CD4-positive, alpha-beta T cell treated with Interleukin-1 beta for 1 hour (primary cell): Measurements from ENCODE around the gene PCGF5.
"Not testable (repeated sequence)": the region's sequence is repeated elsewhere in the genome, so short reads cannot be mapped to it uniquely, and the experiment has no call there.

Experiments
- DNase-seq, 2 donors: peaks; one replicate each; pipeline ENCODE4 v3.0.0-alpha.2; 2020 to 2022

Gene PCGF5

DNA sequence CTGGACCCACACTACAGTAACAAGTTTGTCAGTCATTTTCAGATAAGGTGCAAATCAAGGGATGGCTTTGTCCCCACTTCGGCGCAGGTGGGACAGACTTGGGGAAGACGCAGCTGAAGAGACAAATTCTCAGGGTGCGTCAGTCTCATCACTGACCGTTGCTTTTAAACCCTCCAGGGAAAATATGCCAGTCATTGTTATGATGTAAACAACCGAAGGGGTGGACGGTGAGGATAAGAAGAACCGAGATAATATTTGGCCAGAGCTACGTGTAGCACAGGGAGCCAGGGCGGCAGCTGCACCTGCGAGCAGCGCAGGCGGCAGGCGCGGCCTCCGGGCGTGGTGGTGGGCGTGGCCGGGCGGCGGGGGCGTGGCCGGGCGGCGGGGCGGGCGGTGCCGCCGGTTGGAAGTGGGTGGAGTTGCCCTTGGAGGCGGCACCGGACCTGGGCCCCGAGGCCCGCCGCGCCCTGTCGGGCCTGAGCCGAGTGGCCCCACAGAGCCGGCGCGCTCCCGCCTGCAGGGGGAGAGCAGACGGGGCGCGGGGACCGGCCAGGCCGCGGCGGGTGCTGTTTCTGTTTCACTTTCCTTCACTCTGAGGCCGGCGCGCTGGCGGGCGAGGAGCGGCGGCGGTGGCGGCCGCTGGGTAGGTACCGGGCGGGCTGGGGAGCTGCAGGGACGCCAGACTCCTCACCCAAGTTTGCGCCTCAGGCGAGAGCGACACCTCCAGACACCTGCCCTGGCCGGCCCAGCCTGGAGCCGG lies at the start of gene PCGF5:
PCGF5 (plus strand) TSS at position 470 of the 760 bp plus-strand sequence. CDS start 2,209 bp downstream, outside the sequence.
- peak; percentile 95 to 96 for DNase-seq

DNA sequence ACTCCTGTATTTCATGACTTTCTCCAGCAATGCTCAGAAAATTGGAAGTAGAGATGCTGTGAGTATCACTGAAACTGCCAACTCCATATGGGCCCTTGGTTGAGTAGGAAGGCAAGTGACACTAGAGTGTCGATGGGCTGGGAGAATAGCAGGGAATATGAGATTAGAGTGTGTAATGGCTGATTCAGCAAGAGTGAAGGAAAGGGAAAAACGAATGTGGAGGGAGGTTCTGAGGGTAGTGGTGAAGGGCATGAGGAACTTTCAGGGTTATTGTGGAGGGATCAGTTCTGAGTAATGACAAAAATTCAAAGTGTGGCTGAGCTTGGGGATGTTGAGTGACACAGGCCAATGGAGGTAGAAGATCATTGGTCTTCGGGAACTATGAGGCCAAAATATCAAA lies 49.0 kb upstream of the PCGF5 start:
- no peak for DNase-seq

DNA sequence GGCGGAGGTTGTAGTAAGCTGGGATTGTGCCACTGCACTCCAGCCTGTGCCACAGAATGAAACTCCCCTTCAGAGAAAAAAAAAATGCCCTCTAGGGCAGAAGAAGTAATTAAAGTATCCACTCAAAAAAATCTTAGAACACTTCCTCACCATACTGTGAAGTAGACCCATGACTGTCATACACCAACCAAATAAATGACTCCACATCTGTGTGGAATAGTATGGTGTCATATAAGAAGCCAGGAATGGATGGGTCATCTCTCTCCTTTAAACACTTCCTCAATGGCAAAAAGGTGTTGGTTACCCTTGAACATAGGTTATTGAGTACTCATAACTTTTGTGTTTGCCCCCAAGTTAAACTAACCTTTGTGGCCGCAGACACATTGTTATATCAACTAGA lies 48.1 kb upstream of the PCGF5 start:
- no peak for DNase-seq

DNA sequence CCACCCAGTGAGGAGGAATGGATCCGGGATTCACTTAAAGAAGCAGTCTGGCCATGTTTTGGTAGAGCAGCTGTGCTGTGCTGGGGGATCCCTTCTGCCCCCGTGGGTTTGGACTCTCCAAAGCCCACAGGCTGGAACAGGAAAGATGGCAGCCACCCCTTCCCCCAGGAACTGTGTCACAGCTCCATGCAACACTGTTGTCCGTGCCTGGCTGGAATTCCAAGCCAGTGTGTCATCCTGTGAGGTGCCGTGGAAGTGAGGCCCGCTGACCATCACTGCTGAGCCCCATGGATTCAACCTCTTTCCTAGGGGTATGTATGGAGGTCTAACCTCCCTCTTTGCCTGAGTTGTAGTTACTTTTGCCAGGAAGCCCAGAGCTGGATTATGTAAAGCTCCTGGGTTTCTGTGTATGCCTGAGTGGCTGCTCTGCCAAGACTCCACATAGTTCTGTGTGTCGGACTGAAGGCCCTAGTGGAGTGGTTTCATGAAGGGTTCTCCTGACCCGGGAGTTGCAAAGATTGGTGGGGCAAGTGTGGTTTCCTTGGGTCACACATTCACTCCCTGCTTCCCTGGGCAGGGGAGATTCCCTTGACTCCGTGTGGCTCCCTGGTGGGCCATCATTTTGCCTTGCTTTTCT lies 35.1 kb upstream of the PCGF5 start:
- DNase-seq, result no peak

DNA sequence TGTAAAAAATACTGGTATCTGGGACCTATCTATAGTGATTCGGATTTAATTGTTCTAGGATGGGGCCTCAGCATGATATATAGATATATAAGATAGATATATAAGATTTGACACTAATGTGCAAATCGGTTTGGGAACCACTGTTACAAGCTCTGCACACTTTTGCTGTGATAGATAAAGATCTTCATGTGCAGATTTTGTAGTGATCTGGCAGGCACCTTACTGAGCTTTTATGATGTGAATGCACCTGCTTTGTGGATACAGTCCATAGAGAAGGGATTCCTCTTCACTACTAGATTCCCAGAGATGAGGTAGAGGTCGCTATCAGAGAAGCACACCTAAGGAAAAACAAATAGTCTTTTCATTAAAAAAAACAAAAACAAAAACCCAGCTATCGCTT lies 33.3 kb upstream of the PCGF5 start:
- no peak for DNase-seq

DNA sequence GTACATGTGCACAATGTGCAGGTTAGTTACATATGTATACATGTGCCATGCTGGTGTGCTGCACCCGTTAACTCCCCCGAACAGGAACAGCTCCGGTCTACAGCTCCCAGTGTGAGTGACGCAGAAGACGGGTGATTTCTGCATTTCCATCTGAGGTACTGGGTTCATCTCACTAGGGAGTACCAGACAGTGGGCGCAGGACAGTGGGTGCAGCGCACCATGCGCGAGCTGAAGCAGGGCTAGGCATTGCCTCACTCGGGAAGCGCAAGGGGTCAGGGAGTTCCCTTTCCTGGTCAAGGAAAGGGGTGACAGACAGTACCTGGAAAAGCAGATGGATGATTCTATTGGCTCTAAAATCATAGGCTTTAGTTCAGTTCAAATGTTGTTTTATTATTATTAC lies 32.5 kb upstream of the PCGF5 start:
- not testable (repeated sequence) for DNase-seq

DNA sequence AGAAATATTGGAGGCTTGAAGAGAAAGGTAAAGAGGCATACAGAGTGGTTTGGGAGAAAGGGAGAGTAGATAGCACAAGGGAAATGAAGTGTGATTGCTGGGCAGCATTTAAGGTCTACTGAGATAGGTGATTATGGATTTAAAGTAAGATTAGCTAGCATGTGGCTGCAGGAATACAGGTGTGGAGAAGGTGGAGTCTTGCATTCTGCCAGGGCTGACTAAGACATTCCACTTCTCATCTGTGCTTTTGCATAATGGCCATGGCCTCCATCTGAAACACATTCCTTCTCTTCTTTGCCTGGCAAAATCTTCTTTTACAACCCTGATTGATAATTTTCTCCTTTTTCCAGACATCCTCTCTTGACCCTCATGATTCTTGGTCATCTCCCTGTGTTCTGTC lies 31.6 kb upstream of the PCGF5 start:
- no peak for DNase-seq

DNA sequence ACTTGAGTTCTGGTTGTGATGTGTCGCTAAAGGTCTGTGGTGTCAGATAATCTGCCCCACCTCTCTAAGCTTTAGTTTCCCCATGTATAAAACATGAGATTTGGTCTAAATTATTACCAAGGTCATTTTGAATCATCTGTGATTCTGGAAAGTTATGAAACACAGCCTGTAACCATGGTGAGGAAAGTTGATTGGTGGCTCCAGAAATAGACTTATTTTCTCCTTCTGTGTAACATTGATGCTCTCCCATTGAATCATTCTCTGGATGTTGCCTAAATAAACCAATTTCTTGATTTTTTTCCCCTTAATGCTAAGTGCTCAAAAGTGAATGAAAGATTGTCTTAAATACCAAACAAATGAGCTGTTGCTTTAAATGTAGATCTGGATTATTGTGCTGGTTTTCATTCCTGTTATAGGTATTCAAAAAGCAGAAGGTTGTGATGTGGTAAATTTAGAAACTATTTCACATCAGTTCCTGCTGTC lies 30.0 kb upstream of the PCGF5 start:
- no peak for DNase-seq

DNA sequence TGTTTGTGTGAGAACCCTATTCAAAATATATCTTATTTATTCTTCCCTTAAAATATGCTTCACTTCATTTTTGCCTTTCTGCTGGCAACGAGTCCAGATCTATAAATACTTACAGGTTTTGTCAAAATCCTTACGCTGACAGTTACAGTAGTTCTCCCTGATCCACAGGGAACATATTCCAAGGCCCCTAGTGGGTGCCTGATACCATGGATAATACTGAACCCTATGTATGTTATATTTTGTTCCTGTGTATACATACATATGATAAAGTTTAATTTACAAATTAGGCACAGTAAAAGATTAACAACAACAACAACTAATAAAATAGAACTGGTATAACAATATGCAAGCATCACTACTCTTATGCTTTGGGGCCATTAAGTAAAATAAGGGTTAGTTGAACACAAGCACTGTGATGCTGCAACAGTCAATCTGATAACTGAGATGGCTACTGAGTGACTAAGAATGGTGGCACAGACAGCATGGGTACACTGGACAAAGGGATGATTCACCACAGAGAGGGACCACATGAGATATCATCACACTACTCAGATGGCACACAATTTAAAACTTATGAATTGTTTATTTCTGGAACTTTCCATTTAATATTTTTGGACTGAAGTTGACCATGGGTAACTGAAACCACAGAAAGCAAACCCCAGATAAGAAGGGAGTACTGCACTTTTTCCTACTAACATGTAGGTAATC lies 29.4 kb upstream of the PCGF5 start:
- no peak for DNase-seq

DNA sequence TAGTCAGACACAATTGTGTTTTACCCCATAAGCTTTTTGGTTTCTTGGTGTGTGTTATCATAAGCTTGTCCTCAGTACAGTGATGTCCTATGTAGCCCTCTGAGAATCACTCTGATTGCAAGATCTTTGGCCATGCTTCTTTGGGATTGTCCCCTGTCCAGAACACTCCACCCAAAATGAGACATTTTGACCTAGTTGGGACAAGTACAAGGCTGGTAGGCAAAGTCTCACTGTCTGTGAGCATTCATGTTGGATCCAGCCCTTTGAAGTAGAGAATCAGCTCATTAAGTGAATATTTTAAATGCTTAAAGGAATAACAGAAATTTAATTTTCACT lies 28.9 kb upstream of the PCGF5 start:
- DNase-seq, result no peak

DNA sequence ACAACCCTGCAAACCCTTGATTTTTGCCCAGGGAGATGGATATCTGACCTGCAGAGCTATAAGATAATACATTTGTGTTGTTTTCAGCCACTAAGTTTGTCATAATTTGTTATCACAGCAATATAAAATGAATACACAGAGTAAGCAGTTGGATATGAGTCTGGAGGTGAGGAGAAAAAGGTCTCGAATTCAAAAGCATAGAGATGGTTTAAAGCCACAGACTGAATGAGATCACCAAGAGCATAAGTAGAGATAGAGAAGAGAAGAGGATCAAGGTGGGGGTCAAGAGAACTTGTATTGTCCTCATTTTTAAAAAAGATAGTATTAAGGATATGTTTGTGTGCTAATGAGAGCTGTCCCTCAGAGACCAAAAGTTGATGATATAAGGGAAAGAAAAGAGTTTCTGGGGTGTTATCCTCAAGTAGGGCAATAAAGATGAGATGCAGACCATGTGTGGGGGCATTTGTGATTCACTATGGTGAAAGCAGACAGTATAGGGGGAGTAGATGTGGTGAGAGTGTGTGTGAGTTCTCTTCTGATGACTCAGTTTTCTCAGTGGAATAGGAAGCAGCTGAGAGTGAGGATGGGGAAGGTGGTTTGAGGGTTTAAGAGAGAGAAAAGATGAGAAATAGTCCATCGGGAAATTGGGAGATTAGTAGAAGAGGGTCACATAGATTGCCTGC lies 25.8 kb upstream of the PCGF5 start:
- no peak for DNase-seq

DNA sequence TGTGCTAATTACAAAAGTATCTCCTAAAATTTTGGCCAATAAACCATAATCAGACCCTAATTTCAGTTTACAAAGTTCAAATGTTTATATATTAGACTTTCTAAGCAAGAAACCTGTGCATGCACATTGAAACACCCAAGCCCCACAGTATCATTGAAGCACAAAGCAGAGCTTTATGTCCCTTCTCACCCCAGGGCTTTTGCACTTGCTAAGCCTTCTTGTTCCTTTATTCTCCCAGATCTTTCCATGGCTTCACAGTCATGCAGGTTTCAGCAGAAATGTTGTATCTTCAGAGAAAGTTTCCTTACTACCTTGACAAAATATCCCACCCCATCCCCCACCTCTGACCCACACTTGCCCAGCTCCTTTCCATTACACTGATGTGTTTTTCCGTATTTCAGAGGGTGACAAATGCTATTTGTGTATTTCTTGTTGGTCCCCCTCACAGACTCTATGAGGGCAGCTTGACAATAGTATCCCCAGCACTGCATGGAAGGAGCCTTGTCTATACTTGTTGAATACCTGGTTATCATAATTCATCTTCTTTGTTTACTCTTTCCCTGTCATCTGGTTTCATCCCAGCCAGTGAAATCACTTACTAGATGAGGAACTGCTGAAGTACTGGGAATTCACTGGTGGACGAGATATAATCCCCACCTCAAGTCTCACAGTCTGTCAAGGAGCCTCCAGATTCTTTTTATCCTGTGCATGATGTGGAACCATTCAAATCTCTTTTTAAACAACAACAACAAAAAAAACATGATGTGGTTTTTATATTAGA lies 24.0 kb upstream of the PCGF5 start:
- DNase-seq, result no peak

DNA sequence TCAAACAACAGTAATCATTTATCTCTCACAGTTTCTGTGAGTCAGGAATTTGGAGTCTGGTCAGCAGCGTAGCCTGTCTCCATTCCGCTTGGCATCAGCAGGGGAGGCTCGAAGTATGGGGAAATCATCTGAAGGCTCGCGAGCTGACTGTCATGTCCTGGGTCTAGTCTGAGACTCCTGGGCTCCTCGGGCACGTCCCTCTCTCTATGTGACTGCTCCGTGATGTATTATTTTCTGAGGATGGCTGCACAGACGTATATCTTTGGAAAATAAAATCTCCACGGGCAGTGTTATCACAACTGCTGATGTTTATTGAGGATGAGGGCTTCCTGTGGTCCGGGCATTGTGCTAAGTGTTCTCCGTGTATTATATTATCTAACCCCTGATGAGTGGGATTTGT lies 23.3 kb upstream of the PCGF5 start:
- DNase-seq, result no peak

DNA sequence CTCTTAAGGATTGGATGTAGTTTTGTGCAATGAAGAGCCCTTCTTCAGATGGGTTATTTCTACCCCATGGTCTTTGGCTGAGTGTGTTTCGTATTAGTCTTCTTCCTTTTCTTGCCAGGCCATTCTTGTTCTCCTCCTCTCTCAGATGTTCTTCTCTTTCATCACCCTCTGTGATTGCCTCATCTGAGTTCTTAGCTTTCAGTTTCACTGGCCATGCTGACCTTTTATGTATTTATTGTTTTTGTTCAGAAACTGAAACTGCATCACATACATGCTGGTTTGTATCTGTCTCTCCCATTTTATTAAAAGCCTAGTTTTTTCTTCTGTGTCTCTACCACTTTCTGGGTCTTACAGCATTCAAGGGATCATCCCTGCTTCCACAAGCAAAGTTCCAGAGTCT lies 21.7 kb upstream of the PCGF5 start:
- peak; percentile 8 to 57 for DNase-seq

DNA sequence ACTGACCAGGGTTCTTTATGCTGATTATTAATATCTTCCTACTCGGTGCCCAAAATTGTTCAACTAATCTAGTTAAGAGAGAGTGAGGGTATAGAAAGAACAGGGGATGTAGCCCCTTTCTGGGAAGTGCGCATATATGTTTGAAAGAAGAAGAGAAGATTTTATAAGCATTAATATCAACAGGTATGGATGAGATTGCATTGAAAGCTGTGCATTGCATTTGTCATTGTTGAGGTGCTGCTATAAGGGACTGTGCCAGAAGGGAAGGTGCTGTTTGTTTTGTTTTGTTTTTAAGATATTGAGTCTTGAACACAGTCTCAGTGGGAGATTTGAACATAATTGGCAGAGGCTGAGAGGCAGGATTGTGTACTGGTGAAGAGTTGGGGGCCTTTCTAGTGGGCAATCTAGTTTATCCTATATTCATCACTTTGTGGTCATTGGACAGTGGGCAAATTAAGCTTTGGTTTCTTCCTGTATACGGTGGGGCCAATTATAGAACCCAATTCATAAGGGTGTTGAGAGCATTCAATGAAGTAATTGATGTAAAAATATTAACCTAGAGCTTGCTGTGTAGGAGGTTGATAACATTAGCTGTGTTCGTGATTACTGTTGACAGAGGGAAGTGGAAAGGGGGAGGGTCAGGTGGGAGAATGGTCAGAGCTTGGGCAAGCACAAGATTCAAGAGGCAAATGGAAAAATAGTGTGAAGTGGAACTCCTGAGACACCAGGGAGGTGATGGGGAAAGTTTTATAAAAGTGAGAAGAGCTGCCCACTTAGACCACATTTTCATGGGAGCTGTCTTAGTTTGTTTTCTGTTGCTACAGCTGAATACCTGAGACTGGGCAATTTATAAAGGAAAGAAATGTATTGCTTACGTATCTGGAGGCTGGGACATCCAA lies 19.9 kb upstream of the PCGF5 start:
- DNase-seq, result no peak

DNA sequence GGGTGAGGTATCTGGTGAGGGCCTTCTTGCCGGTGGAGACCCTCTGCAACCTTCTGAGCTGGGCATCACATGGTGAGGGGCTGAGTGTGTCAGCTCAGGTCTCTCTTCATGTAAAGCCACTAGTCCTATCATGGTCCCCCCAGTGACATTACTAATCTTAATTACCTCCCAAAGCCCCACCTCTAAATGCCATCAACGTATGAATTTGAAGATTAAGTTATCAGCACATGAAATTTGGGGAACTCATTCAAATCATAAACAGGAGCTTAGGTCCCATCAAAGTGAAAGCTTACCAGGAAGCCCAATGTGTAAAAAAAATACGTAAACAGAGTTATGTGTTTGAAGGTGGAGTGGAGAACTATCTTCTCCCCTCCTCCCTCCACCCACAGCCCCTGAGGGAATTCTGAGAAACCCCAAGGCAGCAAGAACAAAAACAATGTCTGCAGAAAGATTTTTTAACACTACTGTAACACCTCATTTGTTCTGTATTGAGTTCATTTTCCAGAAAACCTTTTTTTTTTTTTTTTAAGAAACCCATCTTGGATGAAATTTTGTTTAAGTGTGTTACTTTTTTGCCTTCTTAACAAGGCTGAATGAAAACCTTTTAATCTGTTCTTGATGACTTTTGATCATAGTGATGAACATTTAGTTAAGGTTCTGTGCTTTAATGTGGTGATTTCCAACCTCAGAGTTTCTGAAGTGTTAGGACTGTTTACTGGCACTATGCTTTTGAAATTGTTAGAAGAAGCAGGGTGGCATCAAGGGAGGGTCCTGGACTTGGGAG lies 19.1 kb upstream of the PCGF5 start:
- DNase-seq, result peak; percentile 55 to 58

DNA sequence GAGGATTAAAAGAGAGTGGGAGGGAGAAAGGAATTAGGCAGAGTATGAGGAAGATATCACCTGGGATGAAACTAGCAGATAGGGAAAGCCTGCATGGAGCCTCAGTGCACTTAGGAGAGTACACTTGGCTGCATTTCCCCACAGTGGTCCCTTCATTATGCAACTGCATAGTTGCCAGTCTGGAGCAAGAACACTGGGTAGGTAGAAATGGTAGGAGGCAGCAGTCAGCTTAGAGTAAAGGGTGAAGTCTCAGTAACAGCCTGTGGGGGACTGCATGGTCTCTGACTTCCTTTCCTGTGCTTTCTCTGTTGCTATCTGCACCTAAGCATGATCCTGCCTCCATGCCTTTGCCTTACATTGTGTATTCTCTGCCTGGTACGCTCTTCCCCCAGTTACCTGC lies 14.0 kb upstream of the PCGF5 start:
- DNase-seq, result no peak

DNA sequence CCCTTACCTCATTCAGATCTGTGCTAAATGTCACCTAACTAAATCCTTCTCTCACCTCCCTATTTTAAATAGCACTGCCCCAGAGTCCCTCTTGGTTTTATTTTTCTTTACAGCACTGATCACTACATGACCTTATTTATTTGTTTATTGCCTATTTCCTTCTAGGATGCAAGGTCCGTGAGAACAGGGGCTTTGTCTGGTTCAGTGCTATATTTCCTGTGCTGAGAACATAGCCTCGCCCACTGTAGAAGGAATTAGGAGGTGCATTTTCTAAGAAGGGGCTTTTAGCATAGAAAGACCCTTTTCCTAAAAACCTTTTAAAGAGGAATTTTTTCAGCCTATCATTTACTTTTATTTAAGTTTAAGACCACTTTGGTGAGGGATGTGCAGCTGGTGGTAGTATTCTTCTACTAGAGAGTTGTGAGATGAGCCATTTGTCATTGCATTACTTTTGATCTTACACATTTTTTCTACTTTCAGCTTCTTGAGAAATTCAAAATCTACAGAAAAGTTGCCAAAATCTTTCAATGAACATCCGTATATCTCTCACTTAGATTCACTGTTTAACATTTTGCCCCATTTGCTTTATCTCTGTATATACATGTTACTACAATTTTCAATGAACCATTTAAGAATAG lies 13.5 kb upstream of the PCGF5 start:
- DNase-seq, result no peak

DNA sequence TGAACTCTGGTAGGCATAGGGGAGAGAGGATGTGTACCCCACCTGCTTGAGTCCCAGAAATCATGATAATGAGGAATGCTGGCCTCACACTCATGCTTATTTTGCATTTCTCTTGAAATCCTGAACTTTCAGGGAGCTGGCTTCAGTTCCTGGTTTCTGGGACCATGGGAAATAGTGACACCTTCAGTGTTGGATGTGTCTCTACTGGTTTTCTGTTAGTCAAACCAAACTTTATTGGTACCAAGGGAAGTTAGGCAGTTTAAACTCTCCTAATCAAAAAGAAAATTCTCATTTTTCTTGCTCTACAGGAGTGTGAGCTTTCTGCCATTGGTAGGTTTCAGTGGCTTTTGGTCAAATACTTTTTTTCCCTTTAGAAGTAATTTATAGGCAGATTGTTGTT lies 11.8 kb upstream of the PCGF5 start:
- DNase-seq, result no peak

DNA sequence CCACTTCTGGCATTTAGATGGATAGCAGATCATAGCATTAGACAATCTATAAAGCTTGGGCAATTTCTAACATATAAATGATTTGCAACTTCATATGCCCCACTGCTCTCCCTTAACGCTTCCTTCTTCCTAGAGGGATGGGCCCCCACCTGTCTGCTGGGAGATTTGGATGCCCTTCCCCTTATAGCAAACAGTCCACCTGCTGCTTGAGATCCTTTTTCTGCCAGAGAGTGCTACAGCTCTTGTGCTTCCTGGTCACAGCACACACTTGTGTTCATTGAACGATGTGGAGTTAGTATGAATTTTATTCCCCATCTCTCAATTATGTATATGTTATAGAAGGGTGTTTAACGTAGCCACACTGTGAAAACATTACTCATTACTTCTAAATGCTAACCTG lies 10.4 kb upstream of the PCGF5 start:
- DNase-seq, result no peak
